Heart right ventricle (tissue), 16 donors: Measurements from ENCODE around the gene COL8A1. TPM values are rescaled to one million over a fixed set of nuclear protein-coding genes. Genes with fewer than 3 reads are reported as not detected.

ENCODE experiments used
- ATAC-seq, 8 donors: fragments of 200-7000 bp; cut with Tn5 transposase; one replicate each; pipeline ENCODE4 v1.9.1; 2020; ENCODE audit warnings: mild to moderate bottlenecking in 8 of 8, moderate library complexity in 8 of 8, moderate number of reproducible peaks in 1 of 8
- DNase-seq, 2 donors: peaks; one replicate each; pipeline ENCODE4 v3.0.0-alpha.2; 2020
- H3K27ac ChIP-seq, 10 donors: fragments of 200-600 bp; sonication (generic) in 2 of 10; one replicate each; pipeline versions ENCODE4 v1.5.0 to v1.8.0; 2020 to 2022; ENCODE audit warnings: mild to moderate bottlenecking in 3 of 10
- H3K27me3 ChIP-seq, 7 donors: fragments of 200-600 bp; one replicate each; pipeline ENCODE4 v1.8.0; 2021 to 2022; ENCODE audit warnings: mild to moderate bottlenecking in 2 of 7
- H3K36me3 ChIP-seq, 9 donors: fragments of 200-600 bp; sonication (generic) in 1 of 9; one replicate each; pipeline versions ENCODE4 v1.5.0 to v1.8.0; 2020 to 2022; ENCODE audit warnings: mild to moderate bottlenecking in 2 of 9
- H3K4me1 ChIP-seq, 9 donors: fragments of 200-600 bp; sonication (generic) in 1 of 9; one replicate each; pipeline versions ENCODE4 v1.5.0 to v1.8.0; 2020 to 2022; ENCODE audit warnings: mild to moderate bottlenecking in 4 of 9
- H3K4me3 ChIP-seq, 10 donors: fragments of 200-600 bp; sonication (generic) in 2 of 10; one replicate each; pipeline versions ENCODE4 v1.5.0 to v1.8.0; 2020 to 2022; ENCODE audit warnings: mild to moderate bottlenecking in 7 of 10, moderate library complexity in 2 of 10
- H3K9me3 ChIP-seq, 11 donors: fragments of 200-600 bp in 10 of 11; sonication (generic) in 2 of 11; one replicate each; pipeline versions ENCODE4 v1.5.0 to v1.8.0; 2013 to 2022; ENCODE audit warnings: mild to moderate bottlenecking in 2 of 11, control low read depth in 1 of 11, moderate library complexity in 1 of 11
- WGBS, 2 donors: extraction: QIAGEN DNeasy Blood & Tissue Kit; methylation state at CpG; one replicate each; pipeline ENCODE4 v1.1.7; 2013; ENCODE audit warnings: inconsistent platforms in 1 of 2; 5-methylcytosine and 5-hydroxymethylcytosine counted together
- intact Hi-C, 10 donors: fragments of 100-400 bp; cut with DNase I; formaldehyde crosslinking; loops; one replicate each; pipeline versions ENCODE4 v1.11.1 to v1.14.2; 2022
- polyA plus RNA-seq, 2 donors: library from polyadenylated mRNA; stranded (reverse); fragments of 200-250 nt; gene quantifications; one replicate each; pipeline ENCODE4 v1.2.3, GENCODE V29; 2013
- total RNA-seq, 10 donors: library from RNA; stranded (reverse); fragmentation: NEBNext Ultra II Directional in 3 of 10; extraction: Animal tissue kit (Norgen Biotek cat#: 25700) in 3 of 10; gene quantifications; one replicate each; pipeline versions ENCODE4 v1.2.1 to v1.2.4, GENCODE V29; 2021 to 2023
- TF ChIP-seq, protein P1 (sequence below), 9 donors: fragments of 200-600 bp; sonication (generic) in 2 of 9; IDR thresholded peaks; one replicate each; pipeline versions ENCODE4 v1.5.0 to v1.8.0; 2021 to 2022; ENCODE audit warnings: antibody characterized with exemption in 9 of 9, mild to moderate bottlenecking in 5 of 9, moderate library complexity in 1 of 9
- donor health status: Arrhythmogenic right ventricular cardiomyopathy.
- donor health status: ischemic (EF 13 %, LVEDD 7.1; RV severe dilation, severe dysfunction).
- donor health status: healthy with polysubstance abuse.
- donor health status: DM: no; HTN: yes; CAD: no.
- donor health status: DM: no; HTN: no; CAD: no.
- donor health status: ischemic (EF 25% LVEDD 6.9; RV normal size, moderate dysfunction).
- donor health status: ischemic (EF 25% LVEDD 5.7; RV mildly dilated, moderate dysfunction).
- donor health status: healthy.
- donor health status: DM: yes; HTN: yes; CAD: no.
- donor health status: Ischemic cardiomyopathy.
- donor health status: ischemic (EF 35%, LVEDD 5.7; RV mildly dilated, moderate dysfunction).
- donor health status: nonischemic (EF 11% LVEDD 7.7; RV severe dilation, severe dysfunction).
- donor health status: DM: yes; HTN: yes; CAD: no.
- donor health status: PGD.
- donor health status: ischemic (EF 29% LVEDD 5.4; RV normal size, mild dysfunction).
- donor health status: nonischemic (EF 23%, LVEDD 6.1; RV moderate dilation, normal function).

The COL8A1 gene
- total and polyA plus RNA-seq, 12 donors, result 7.5 to 32.2 (median 14.5) TPM

DNA sequence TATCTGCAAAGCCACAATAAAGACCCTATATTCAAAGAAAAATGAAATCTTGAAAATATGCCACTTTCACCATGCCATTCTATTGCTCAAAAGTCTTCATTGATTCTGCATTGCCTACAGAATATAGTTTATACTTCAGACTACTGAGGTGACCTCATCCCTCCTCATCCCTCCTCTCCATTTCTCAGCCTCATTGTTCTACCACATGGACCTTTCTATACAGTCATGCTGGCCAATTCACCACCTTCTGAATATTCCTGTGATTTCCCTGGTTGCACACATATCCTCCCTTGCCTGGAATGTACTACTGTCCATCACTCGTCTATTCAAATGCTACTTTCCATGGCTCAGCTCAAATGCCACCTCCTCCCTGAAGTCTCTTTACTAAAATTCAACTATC, 3.5 kb upstream of the COL8A1 start:
- peaks cover 0 to 24% (median 15%) of the 10 kb centered on the region in 9 donors for H3K4me1 ChIP-seq
- no peak for DNase-seq
- H3K27ac ChIP-seq, result no peak overlapping the region
- ATAC-seq, result no peak
- peaks cover 0 to 55% (median 31%) of the 10 kb centered on the region in 7 donors for H3K27me3 ChIP-seq
- H3K9me3 ChIP-seq, result no peaks in the 10 kb centered on the region
- 79 to 86% methylated on average over 1 of the region's 1 CpG for WGBS, 2 donors
- H3K4me3 ChIP-seq, result no peak overlapping the region
- TF ChIP-seq, protein P1, sequence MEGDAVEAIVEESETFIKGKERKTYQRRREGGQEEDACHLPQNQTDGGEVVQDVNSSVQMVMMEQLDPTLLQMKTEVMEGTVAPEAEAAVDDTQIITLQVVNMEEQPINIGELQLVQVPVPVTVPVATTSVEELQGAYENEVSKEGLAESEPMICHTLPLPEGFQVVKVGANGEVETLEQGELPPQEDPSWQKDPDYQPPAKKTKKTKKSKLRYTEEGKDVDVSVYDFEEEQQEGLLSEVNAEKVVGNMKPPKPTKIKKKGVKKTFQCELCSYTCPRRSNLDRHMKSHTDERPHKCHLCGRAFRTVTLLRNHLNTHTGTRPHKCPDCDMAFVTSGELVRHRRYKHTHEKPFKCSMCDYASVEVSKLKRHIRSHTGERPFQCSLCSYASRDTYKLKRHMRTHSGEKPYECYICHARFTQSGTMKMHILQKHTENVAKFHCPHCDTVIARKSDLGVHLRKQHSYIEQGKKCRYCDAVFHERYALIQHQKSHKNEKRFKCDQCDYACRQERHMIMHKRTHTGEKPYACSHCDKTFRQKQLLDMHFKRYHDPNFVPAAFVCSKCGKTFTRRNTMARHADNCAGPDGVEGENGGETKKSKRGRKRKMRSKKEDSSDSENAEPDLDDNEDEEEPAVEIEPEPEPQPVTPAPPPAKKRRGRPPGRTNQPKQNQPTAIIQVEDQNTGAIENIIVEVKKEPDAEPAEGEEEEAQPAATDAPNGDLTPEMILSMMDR (IDR thresholded peaks at IDR 0.05), result no peak
- H3K36me3 ChIP-seq, result no peaks in the 10 kb centered on the region
- intact Hi-C loops, result loop anchor here in 3 of 10 donors (5.0 to 10.0 kb wide), 3 partner anchors 80 to 133 kb away; no protein-coding TSS in a partner anchor

DNA sequence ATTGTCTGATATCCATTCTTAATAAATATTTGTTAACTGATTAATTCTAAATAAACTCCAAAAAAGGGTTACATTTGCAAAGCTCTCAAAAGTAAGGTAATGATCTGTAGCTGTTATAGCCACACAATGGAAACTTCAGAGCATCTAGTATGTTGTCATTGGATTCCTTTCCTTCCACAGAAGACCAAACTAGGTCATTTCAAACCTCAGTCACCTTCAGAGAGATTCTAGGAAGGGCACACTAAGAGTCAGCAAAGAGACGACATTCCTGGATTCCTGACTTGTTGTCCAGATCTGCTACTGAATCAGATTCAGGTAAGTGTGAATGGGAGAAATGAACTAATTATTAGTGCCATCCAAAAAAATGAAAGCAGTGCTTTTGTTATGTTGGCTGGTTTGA, 3.0 kb upstream of the COL8A1 start:
- DNase-seq, result no peak
- H3K4me3 ChIP-seq, result no peak overlapping the region
- H3K4me1 ChIP-seq, result peaks cover 0 to 24% (median 15%) of the 10 kb centered on the region in 9 donors
- ATAC-seq, result no peak
- no peaks in the 10 kb centered on the region for H3K9me3 ChIP-seq
- H3K27me3 ChIP-seq, result peaks cover 0 to 60% (median 31%) of the 10 kb centered on the region in 7 donors
- TF ChIP-seq, protein P1 (IDR thresholded peaks at IDR 0.05), result no peak
- intact Hi-C loops, result loop anchor here in 3 of 10 donors (5.0 to 10.0 kb wide), 3 partner anchors 81 to 133 kb away; no protein-coding TSS in a partner anchor
- no peak overlapping the region for H3K27ac ChIP-seq
- H3K36me3 ChIP-seq, result no peaks in the 10 kb centered on the region
- 71 to 88% methylated on average over 1 of the region's 1 CpG for WGBS, 2 donors

DNA sequence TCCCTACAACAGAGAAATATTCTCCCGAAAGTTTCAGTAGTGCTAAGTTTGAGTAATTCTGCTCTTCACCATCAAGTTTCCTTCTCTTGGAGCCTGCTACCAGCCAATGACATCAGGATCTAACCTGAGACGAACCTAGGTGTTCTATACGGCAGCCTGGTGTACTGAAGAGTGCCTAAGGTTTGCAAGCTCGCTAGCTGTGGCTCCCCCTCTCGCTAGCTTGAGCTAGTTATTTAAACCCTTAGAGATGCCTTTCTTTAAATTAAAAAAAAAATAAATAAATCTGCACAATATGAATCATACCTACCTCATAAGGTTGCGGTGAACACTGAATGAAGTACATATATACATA, 1.4 kb upstream of the COL8A1 start:
- Histone ChIP-seq H3K36me3 (no peaks in the 10 kb centered on the region), H3K4me3 (peak overlapping the region; percentile 37 to 68 (median 58)), H3K9me3 (no peaks in the 10 kb centered on the region), H3K27ac (peak overlapping the region; percentile 59 to 91 (median 84)), H3K4me1 (peaks cover 0 to 24% (median 15%) of the 10 kb centered on the region in 9 donors), H3K27me3 (peaks cover 0 to 60% (median 31%) of the 10 kb centered on the region in 7 donors)
- ATAC-seq, result peak in 4 of 8 donors; percentile 10 to 41 (median 22)
- no peak for DNase-seq
- 13 to 16% methylated on average over 6 of the region's 6 CpGs for WGBS, 2 donors
- intact Hi-C loops, result loop anchor here in 3 of 10 donors (5.0 to 10.0 kb wide), 3 partner anchors 82 to 135 kb away; no protein-coding TSS in a partner anchor
- TF ChIP-seq, protein P1 (IDR thresholded peaks at IDR 0.05), result no peak

DNA sequence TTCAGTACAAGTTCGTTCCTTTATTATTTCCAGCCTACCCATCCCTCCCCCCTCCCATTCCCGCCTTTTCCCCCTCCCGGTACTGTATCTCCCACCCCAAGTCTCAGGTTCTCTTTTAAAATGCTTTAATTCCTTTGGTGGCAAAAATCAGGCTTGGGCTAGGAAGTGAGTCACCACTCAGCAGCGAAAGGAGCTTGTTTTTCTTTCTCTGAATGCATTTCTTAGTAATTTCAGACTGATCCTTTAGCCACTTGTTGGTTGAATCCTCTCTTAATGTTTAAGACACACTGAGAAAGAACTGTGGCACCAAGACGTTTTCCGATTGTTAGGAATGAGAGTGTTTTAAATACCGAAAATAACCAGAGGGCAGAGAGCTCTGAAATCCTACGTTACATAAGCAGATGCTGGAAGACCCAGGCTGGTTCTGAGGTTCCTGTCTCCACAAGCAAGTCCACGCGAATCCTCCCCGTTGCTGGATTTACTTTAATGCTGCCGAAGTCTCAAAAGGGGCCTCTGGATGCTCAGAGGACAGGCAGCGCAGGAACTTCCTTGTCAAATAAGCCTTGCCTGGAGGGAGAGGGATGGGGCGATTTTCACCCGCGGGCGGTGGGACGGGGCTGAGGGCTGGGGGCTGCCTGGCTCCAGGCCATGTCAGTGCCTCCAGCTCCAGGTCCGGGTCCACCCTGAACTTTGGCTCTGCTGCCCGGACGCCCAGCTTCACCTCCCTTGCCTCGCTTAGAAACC, 854 bp upstream of the COL8A1 start:
- intact Hi-C loops, result loop anchor here in 3 of 10 donors (5.0 to 10.0 kb wide), 3 partner anchors 83 to 135 kb away; no protein-coding TSS in a partner anchor
- DNase-seq (peak in 1 of 2 donors; percentile 15), ATAC-seq (peak; percentile 14 to 54 (median 44))
- H3K27me3 ChIP-seq, result peaks cover 0 to 60% (median 31%) of the 10 kb centered on the region in 7 donors
- H3K4me3 ChIP-seq, result peak overlapping the region; percentile 37 to 68 (median 58)
- peaks cover 0 to 29% (median 15%) of the 10 kb centered on the region in 9 donors for H3K4me1 ChIP-seq
- TF ChIP-seq, protein P1 (IDR thresholded peaks at IDR 0.05), result no peak
- WGBS, 2 donors, result 1% methylated on average over 22 of the region's 22 CpGs
- peak overlapping the region; percentile 59 to 91 (median 84) for H3K27ac ChIP-seq
- H3K9me3 ChIP-seq, result no peaks in the 10 kb centered on the region
- H3K36me3 ChIP-seq, result no peaks in the 10 kb centered on the region
